SK-N-MC (cell line): ENCODE results near the gene DNA2.
"Not testable (repeated sequence)": the region's sequence is repeated elsewhere in the genome, so short reads cannot be mapped to it uniquely, and the experiment has no call there.

Experiments used
- DNase-seq: peaks from one replicate; pipeline ENCODE4 v3.0.0-alpha.2; 2011; ENCODE audit warnings: low read depth, low spot score
- H3K27ac ChIP-seq: fragments of 200-600 bp; sonication (generic); 2 replicates; pipeline ENCODE4 v1.5.1; 2016; ENCODE audit warnings: mixed run types
- H3K36me3 ChIP-seq: fragments of 200-600 bp; sonication (generic); 2 replicates; pipeline ENCODE4 v1.6.1; 2017; ENCODE audit warnings: antibody characterized with exemption, low read length, mixed read lengths; ENCODE audit not compliant: insufficient read depth
- H3K4me3 ChIP-seq: fragments of 200-600 bp; sonication (generic); 2 replicates; pipeline ENCODE4 v1.5.1; 2016
- H3K9ac ChIP-seq: fragments of 200-600 bp; sonication (generic); 2 replicates; pipeline ENCODE4 v1.8.0; 2017; ENCODE audit warnings: mixed run types, mixed read lengths; ENCODE audit not compliant: insufficient read length
- H3K9me3 ChIP-seq: fragments of 200-600 bp; sonication (generic); 2 replicates; pipeline ENCODE4 v1.6.1; 2017; ENCODE audit warnings: low read depth, mild to moderate bottlenecking, antibody characterized with exemption, low read length, moderate library complexity, mixed read lengths
- EZH2 ChIP-seq: fragments of 200-600 bp; sonication (generic); IDR thresholded peaks from one replicate; pipeline ENCODE4 v1.6.1; 2017; ENCODE audit warnings: antibody characterized with exemption
- FOXP2 ChIP-seq: optimal IDR thresholded peaks from 2 replicates; pipeline ENCODE3; 2011; ENCODE audit warnings: mild to moderate bottlenecking, moderate library complexity; ENCODE audit not compliant: insufficient read depth; ENCODE audit errors: extremely low read length, control extremely low read depth
- POLR2AphosphoS5 ChIP-seq: IDR thresholded peaks from 2 replicates; pipeline ENCODE4 v1.6.1; 2012; ENCODE audit warnings: mild to moderate bottlenecking, low read depth, low read length, borderline replicate concordance

DNA2 gene

DNA sequence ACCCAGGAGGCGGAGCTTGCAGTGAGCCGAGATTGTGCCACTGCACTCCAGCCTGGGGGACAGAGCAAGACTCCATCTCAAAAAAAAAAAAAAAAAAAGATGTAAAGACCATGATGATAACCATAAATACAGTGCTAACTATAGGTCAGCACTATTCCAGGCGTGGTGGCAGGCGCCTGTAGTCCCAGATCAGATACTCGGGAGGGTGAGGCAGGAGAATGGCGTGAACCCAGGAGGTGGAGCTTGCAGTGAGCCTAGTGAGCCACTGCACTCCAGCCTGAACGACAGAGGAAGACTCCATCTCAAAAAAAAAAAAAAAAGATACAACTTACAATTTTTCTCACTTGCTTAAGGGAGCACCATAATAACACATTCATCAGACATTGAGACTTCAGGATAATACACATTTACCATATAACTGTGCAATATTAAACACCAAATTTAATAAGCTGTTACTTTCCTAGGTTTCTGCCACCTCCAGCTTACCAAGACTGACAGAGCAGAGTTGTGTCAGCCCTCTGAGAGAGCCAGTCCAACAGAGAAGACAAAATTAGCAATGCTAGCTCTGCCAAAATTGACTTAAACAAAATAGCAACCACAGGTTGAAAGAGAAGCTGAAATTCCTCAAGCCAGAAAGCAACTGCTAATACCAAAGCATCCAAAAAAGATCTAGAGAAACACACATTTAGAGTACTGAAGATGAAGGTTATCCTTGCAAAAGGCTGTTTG lies 8.2 kb downstream of the DNA2 start:
- DNase-seq = no peak
- TF ChIP-seq EZH2 (no peak), POLR2AphosphoS5 (no peak), FOXP2 (no peak)
- Histone ChIP-seq H3K36me3 (peaks cover 55% of the 10 kb centered on the region), H3K9ac (no peak overlapping the region), H3K27ac (no peak overlapping the region), H3K4me3 (no peak overlapping the region), H3K9me3 (no peaks in the 10 kb centered on the region)

DNA sequence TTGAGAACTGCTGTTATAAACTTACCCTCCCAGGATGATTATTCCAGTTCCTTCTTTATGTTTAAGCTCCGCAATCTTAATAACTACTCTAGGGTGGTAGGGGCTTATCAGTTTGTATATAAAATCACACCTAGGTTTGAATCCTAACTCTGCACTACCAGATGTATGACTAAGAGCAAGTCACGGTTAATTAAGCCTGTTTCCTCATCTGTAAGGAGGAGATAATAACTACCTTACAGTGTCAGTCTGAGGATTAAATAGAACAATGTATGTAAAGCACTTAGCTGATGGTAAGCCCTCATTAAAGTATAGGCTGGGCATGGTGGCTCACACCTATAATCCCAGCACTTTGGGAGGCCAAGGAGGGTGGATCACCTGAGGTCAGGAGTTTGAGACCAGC lies 9.2 kb downstream of the DNA2 start:
- H3K27ac ChIP-seq = no peak overlapping the region
- peaks cover 55% of the 10 kb centered on the region for H3K36me3 ChIP-seq
- H3K9me3 ChIP-seq = no peaks in the 10 kb centered on the region
- H3K9ac ChIP-seq = no peak overlapping the region
- TF ChIP-seq FOXP2 = no peak
- no peak for TF ChIP-seq EZH2
- no peak for TF ChIP-seq POLR2AphosphoS5
- DNase-seq = no peak
- no peak overlapping the region for H3K4me3 ChIP-seq

DNA sequence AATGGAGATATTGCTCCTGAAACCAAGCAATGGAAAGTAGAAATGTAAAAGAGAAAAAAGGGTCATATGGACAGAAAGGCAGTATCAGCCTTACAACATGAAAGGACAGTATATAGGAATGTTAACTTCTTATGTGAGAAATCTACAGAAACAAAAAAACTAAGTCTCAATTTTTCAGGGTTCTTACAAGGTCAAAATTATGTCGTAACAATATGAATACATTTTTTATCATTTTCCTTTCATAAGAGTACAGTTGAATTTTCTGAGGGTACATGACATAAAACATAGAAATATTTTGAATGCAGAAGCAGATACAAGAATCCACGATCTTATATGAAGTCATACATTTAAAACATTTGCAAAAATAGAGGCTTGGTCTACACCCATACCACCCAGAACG lies 10.7 kb downstream of the DNA2 start:
- no peak overlapping the region for H3K9ac ChIP-seq
- no peaks in the 10 kb centered on the region for H3K9me3 ChIP-seq
- no peak overlapping the region for H3K4me3 ChIP-seq
- H3K36me3 ChIP-seq = peaks cover 57% of the 10 kb centered on the region
- TF ChIP-seq EZH2 (no peak), FOXP2 (no peak), POLR2AphosphoS5 (no peak)
- no peak for DNase-seq
- H3K27ac ChIP-seq = no peak overlapping the region

DNA sequence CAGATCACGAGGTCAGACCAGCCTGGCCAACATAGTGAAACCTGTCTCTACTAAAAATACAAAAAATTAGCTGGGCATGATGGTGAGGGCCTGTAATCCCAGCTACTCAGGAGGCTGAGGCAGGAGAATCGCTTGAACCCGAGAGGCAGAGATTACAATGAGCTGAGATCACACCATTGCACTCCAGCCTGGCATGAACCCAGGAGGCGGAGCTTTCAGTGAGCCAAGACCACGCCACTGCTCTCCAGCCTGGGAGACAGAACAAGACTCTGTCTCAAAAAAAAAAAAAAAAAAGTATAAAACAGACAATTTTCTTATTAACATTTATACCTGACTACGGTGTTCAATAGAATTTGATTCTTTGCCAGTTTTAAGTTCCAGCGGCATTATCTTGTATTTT lies 22.1 kb downstream of the DNA2 start:
- H3K9me3 ChIP-seq, H3K4me3 ChIP-seq, DNase-seq, H3K9ac ChIP-seq, H3K27ac ChIP-seq: not testable (repeated sequence)
- peaks cover 23% of the 10 kb centered on the region for H3K36me3 ChIP-seq

DNA sequence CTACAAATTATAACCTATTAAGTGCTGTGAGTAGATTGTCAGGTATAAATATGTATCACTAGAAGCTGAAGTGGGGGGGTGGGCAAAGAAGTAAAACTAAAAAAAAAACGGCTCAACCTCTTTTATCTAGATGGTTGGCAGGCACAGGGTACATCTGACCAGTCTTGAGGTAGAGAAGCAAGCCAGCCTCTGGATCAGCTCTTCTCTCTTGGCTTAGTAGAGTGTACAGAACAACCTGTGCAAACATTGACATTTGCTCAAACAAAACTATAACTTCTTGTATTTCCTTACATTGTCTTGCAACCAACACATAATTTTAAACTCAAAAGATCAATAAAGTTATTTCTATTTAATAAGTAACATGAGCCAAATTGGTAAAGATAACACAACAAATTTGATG lies 25.6 kb downstream of the DNA2 start:
- no peak for DNase-seq
- no peak overlapping the region for H3K4me3 ChIP-seq
- H3K36me3 ChIP-seq = peaks cover 12% of the 10 kb centered on the region; the same call in 1 of the 2 replicates
- no peak for TF ChIP-seq EZH2
- no peak for TF ChIP-seq FOXP2
- no peak for TF ChIP-seq POLR2AphosphoS5
- H3K9me3 ChIP-seq = no peaks in the 10 kb centered on the region
- H3K9ac ChIP-seq = no peak overlapping the region
- no peak overlapping the region for H3K27ac ChIP-seq

DNA sequence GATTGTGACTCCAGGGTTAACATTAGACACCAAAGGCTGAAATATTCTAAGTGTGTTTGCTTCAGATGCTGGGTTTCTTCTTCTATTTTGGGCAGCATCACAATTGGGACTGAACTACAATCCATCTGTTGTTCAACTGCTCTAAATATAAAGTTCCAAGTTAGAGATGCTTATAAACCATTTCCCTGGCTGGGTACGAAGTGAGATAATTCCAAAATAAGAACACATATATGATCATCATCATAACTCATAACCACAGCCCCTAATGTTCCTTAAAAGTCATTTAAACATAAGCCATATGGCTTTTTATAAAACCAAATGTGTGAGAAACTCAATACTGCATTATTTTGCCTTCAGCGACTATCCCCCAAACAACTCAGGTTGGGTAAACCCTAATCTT lies 28.8 kb downstream of the DNA2 start:
- H3K9me3 ChIP-seq = no peaks in the 10 kb centered on the region
- DNase-seq = no peak
- H3K36me3 ChIP-seq = peaks cover 4% of the 10 kb centered on the region; the same call in 1 of the 2 replicates
- no peak overlapping the region for H3K4me3 ChIP-seq
- no peak overlapping the region for H3K9ac ChIP-seq
- H3K27ac ChIP-seq = no peak overlapping the region
- TF ChIP-seq FOXP2 (no peak), EZH2 (no peak), POLR2AphosphoS5 (no peak)

DNA sequence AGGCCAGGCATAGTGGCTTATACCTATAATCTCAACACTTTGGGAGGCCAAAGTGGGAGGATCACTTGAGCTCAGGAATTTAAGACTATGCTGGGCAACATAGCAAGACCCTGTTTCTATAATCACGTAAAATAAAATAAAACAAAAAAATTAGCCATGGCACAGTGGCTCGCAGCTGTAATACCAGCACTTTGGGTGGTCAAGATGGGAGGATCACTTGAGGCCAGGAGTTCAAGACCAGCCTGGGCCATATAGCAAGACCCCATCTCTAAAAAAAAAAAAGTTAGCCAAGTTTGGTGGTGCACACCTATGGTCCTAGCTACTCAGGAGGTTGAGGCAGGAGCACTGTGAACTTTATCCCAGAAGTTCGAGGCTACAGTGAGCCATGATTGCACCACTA lies 30.9 kb downstream of the DNA2 start:
- H3K9me3 ChIP-seq = no peaks in the 10 kb centered on the region
- no peak overlapping the region for H3K4me3 ChIP-seq
- TF ChIP-seq EZH2 (no peak), POLR2AphosphoS5 (no peak), FOXP2 (no peak)
- H3K36me3 ChIP-seq = peaks cover 9% of the 10 kb centered on the region; the same call in 1 of the 2 replicates
- no peak overlapping the region for H3K9ac ChIP-seq
- no peak for DNase-seq
- no peak overlapping the region for H3K27ac ChIP-seq

DNA sequence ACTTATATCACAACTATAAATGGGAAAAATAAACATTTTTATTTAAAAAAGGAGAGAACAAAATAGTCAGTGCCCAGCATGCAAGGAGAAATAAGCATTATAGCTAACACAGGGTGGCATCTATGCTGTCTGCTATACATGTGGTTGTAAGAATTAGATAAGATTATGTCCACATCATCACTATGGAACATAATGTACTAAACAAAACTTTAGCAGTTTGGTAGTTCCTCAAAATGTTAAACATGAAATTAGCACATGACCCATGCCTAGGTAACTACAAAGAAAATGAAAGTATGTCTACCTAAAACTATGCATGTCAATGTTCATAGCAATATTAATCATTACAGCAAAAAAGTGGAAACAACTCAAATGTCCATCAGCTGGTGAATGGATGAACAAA lies 36.0 kb downstream of the DNA2 start:
- Histone ChIP-seq H3K9me3 (no peaks in the 10 kb centered on the region), H3K36me3 (peaks cover 15% of the 10 kb centered on the region), H3K9ac (no peak overlapping the region), H3K27ac (no peak overlapping the region), H3K4me3 (no peak overlapping the region)
- DNase-seq = no peak
- TF ChIP-seq POLR2AphosphoS5 = no peak
- TF ChIP-seq FOXP2 = no peak
- no peak for TF ChIP-seq EZH2

DNA sequence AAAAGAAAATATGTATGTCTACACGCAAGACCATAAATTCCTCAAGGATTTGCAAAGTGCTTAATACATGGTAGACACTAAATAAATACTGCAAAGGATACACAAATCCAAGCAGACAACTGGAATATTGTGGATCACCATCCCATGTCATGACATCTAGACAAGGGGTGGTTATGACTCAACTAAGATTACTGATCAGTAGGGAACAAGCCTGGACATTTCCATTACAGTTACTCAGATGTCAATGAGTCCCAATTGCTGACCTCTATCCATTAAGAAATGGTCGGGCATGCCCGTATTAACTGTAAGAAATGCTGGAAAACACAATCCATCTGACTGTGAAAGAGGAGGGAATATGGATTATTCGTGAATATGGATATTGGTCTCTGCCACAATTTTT lies 37.1 kb downstream of the DNA2 start:
- Histone ChIP-seq H3K36me3 (peaks cover 18% of the 10 kb centered on the region), H3K4me3 (no peak overlapping the region), H3K27ac (no peak overlapping the region), H3K9ac (no peak overlapping the region), H3K9me3 (no peaks in the 10 kb centered on the region)
- TF ChIP-seq POLR2AphosphoS5 = no peak
- no peak for TF ChIP-seq EZH2
- no peak for TF ChIP-seq FOXP2
- no peak for DNase-seq
